ENCODE measurements around the gene LGALS8.

Gene LGALS8

DNA sequence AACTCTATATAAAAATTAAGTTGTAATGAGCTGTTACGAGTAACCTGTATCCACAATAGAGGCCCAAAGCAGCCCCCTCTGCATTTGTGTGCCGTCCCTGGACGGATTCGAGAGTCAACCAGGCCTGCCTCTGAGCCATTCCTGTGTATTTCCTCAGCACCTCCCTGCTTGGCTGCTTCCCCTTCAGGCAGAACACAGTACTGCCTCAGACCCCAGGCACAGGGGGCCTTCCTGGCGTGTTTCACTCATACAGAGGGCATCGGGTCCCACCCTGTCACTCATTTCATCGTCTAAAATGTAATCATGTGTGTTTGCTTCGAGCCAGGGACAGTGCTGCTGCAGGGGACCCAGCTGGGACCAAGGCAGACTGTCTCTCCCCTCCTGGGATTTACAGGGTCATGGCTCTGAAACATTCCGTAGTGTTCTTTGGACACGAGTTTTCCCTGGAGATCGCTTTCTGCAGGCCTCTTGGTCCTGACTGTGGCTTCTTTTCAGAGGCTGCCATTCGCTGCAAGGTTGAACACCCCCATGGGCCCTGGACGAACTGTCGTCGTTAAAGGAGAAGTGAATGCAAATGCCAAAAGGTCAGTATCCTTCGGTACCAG is 19.4 kb downstream of the LGALS8 start:
- H3K36me3 Mint-ChIP-seq (ENCODE audit: low read depth), result peaks cover 76% of the 10 kb centered on the region
- no peaks in the 10 kb centered on the region for H3K27me3 Mint-ChIP-seq
- peaks cover 14% of the 10 kb centered on the region for H3K4me1 Mint-ChIP-seq (ENCODE audit: low read depth)
- no peak overlapping the region for H3K27ac Mint-ChIP-seq
- no peak overlapping the region for H3K4me3 Mint-ChIP-seq
- H3K9me3 Mint-ChIP-seq, result no peaks in the 10 kb centered on the region

DNA sequence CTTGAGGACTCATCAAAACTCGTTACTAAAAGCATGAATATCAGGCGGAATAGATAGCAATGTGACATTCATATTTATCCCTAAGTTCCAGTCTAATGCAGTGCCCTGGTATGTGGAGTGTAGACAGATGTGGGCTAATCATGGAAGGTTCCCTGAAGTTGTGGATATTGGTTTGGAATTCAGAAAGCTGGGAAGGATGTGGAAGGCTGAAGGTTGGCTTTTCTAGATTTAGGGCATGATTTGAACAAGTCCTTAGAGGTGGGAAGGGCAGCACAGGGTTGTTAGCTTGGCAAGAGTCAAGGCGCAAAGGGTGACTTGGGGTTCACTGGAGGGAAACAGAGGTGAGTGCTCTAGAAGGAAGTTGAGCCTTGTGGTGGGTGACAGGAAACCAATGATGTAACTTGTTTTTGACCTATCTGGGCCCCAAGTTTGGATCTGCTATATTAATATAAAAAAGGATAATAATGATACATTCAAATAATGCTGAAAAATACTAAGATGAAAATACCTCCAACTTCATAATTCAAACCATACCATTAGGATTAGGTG is 21.9 kb downstream of the LGALS8 start:
- Mint-ChIP-seq H3K4me3 (no peak overlapping the region), H3K36me3 (ENCODE audit: low read depth) (peaks cover 84% of the 10 kb centered on the region), H3K27me3 (no peaks in the 10 kb centered on the region), H3K9me3 (no peaks in the 10 kb centered on the region), H3K27ac (peak overlapping the region; percentile 29), H3K4me1 (ENCODE audit: low read depth) (peaks cover 14% of the 10 kb centered on the region)

DNA sequence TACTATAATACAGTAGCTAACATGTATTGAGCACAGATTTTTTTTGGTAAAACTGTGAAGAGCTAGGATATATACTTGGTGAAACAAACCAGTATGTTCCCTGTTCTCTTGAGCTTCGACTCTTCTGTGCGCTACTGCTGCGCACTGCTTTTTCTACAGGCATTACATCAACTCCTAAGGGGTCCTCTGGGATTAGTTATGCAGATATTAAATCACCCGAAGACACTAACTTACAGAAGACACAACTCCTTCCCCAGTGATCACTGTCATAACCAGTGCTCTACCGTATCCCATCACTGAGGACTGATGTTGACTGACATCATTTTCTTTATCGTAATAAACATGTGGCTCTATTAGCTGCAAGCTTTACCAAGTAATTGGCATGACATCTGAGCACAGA is 24.7 kb downstream of the LGALS8 start:
- no peaks in the 10 kb centered on the region for H3K9me3 Mint-ChIP-seq
- no peaks in the 10 kb centered on the region for H3K27me3 Mint-ChIP-seq
- peaks cover 90% of the 10 kb centered on the region for H3K36me3 Mint-ChIP-seq (ENCODE audit: low read depth)
- peaks cover 14% of the 10 kb centered on the region for H3K4me1 Mint-ChIP-seq (ENCODE audit: low read depth)
- no peak overlapping the region for H3K27ac Mint-ChIP-seq
- H3K4me3 Mint-ChIP-seq, result no peak overlapping the region

DNA sequence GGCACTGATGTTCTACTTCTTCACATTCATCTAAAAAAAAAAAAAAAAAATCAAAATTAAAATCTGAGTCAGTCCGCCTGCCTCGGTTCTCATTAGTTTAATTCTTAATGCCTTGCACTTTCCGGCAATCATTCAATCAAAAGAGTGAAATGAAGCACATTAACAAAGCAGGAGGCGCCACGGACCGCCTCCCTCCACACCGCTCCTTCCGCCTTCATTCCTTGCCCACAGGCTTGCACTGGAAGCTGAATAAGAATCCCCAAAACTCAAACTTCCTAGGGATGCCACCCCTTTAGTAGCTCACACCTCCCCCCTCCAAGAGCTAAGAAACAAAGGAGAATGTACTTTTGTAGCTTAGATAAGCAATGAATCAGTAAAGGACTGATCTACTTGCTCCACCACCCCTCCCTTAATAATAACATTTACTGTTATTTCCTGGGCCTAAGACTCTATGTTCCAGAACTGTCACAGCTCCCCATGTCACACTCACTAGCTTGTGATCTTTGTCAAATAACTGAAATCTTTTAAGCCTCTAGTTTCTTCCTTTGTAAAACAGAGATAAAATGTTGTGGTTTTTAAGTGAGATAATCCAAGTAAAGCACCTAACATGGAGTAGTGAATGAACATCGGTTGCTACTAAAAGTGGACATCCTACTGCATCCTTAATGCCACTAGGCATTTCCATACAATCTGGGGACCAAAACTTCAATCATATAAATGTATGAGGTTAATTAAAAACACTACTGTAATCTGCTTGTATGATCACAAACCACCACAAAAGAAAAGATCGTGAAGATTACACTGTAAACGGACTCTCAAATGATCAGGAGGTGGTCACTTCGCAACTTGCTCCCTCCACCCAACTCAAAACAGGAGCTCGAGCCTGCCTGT is 27.4 kb downstream of the LGALS8 start:
- no peaks in the 10 kb centered on the region for H3K9me3 Mint-ChIP-seq
- peaks cover 6% of the 10 kb centered on the region for H3K4me1 Mint-ChIP-seq (ENCODE audit: low read depth)
- no peak overlapping the region for H3K4me3 Mint-ChIP-seq
- H3K27ac Mint-ChIP-seq, result peak overlapping the region; percentile 17
- H3K27me3 Mint-ChIP-seq, result no peaks in the 10 kb centered on the region
- peaks cover 91% of the 10 kb centered on the region for H3K36me3 Mint-ChIP-seq (ENCODE audit: low read depth)

DNA sequence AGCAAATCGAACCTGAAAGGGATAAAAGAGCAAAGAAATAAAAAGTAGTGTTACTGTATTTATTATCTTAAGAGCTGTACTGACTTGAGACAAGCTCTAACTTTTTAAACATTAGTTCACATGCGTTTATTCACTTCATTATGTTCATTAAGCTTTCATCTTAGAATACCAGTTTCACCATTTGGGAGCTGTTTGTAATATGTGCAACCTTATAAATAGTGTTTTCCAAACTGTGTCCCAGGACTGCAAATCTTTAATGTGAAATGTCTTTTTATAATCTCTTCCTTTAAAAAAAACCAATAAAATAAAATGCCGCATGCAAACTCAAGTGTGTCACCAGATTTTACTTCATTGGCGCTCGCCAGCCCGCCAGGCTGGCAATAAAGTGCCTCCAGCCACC is 28.3 kb downstream of the LGALS8 start:
- H3K27ac Mint-ChIP-seq, result no peak overlapping the region

DNA sequence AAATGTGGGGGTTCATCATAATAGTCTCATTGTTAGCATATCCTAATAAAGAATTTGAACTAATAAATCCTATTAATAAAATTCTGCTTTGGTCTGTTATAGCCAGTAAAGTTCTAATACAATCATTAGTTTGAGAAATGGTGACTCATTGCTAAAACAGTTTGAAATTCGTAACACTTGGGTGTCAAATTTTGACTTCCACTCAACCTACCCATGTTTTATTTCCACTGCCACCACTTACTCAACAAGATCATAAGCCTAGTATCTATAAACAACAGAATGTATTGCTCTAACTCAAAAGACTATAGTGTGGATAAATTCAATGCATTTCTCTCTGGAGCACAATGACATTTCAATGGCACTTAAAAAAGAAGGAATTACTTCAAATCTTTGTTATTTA is 29.1 kb downstream of the LGALS8 start:
- Mint-ChIP-seq H3K36me3 (ENCODE audit: low read depth) (peaks cover 88% of the 10 kb centered on the region), H3K9me3 (no peaks in the 10 kb centered on the region), H3K27me3 (no peaks in the 10 kb centered on the region), H3K4me1 (ENCODE audit: low read depth) (no peaks in the 10 kb centered on the region), H3K4me3 (no peak overlapping the region), H3K27ac (no peak overlapping the region)

More for the DNA sequence above, 28.3 kb downstream of the LGALS8 start:
- Mint-ChIP-seq H3K36me3 (ENCODE audit: low read depth) (peaks cover 89% of the 10 kb centered on the region), H3K4me3 (no peak overlapping the region), H3K9me3 (no peaks in the 10 kb centered on the region), H3K27me3 (no peaks in the 10 kb centered on the region), H3K4me1 (ENCODE audit: low read depth) (no peaks in the 10 kb centered on the region)

DNA sequence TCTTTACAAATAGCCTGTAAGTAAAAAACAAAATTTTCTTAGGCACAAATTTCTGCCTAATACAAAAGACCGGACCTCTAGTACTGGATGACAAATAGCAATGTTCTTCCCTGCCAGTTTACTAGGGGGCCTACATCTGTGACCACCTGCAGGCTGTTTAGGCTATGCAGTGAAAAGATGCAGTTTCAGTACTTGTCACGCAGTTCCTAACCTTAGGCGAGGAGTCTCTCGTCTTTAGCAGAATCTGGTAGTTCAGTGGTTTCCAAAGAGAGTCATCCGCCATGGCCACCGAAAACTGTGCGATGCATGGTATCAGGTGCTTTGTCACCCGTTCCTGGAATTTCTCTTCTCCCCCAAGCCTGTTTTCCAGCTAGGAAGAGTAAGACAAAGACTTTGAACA is 29.6 kb downstream of the LGALS8 start:
- no peak overlapping the region for H3K4me3 Mint-ChIP-seq
- H3K27me3 Mint-ChIP-seq, result no peaks in the 10 kb centered on the region
- H3K36me3 Mint-ChIP-seq (ENCODE audit: low read depth), result peaks cover 88% of the 10 kb centered on the region
- H3K9me3 Mint-ChIP-seq, result no peaks in the 10 kb centered on the region
- no peaks in the 10 kb centered on the region for H3K4me1 Mint-ChIP-seq (ENCODE audit: low read depth)
- no peak overlapping the region for H3K27ac Mint-ChIP-seq

DNA sequence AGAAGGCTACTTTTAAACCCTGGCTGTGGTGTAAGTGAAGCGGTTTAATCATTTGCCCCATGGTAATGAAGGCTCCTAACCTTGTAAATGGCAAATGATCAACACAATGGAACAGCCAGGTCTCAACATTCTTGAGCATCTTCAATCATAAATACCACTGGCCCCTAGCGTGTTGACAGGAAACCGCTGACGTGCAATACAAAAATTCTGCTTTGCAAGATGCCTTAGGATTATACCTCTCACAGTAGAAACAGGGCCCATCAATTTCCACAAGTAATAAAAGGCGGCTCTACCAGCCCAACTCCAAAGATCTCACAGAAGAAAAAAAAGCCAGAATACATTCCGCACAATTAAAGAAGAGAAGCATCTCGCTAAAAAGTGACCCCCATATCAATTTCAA is 32.8 kb downstream of the LGALS8 start:
- Mint-ChIP-seq H3K4me3 (no peak overlapping the region), H3K27ac (no peak overlapping the region), H3K27me3 (no peaks in the 10 kb centered on the region), H3K9me3 (no peaks in the 10 kb centered on the region), H3K36me3 (ENCODE audit: low read depth) (peaks cover 77% of the 10 kb centered on the region), H3K4me1 (ENCODE audit: low read depth) (no peaks in the 10 kb centered on the region)

DNA sequence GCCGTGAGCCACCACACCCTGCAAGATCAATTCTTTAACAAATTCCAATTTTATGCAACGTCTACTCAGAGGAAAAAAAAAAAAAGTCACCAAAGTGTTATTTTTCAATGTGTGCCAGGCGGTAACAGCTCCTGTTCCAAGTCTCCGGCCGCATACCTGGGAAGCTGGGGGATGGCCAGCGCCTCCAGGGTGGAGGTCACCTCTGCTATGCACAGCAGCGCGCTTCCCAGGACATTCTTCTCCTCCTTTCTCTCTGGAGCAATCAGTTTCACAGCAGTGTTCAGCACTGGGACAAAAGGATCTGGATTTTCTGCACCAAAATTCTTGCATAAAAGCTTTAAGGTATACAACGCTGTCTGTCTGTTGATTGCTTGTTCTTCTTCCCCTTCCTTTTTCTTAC is 34.3 kb downstream of the LGALS8 start:
- H3K36me3 Mint-ChIP-seq (ENCODE audit: low read depth), result peaks cover 79% of the 10 kb centered on the region
- H3K27me3 Mint-ChIP-seq, result no peaks in the 10 kb centered on the region
- no peak overlapping the region for H3K27ac Mint-ChIP-seq
- no peak overlapping the region for H3K4me3 Mint-ChIP-seq
- H3K4me1 Mint-ChIP-seq (ENCODE audit: low read depth), result no peaks in the 10 kb centered on the region
- H3K9me3 Mint-ChIP-seq, result no peaks in the 10 kb centered on the region

DNA sequence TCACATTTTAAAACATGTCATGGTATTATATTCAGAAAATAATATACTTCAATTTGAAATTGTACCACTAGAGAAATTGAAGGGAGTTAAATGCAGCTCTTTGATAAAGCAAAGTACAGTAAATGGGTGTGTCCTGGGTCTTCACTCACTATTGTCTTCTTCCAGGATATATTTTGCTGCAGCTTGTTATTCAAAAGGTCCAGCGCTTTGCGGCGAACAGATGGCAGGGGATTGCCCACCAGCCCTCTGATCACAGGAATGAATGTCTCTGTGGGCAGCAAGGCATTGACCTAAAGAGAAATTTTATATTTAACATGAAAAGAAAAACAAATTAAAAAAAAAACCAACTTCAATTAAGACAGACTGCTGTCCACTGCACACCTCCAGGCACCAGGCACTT is 35.1 kb downstream of the LGALS8 start:
- H3K27ac Mint-ChIP-seq, result no peak overlapping the region
- H3K4me3 Mint-ChIP-seq, result no peak overlapping the region
- peaks cover 79% of the 10 kb centered on the region for H3K36me3 Mint-ChIP-seq (ENCODE audit: low read depth)
- H3K4me1 Mint-ChIP-seq (ENCODE audit: low read depth), result no peaks in the 10 kb centered on the region
- H3K27me3 Mint-ChIP-seq, result no peaks in the 10 kb centered on the region
- no peaks in the 10 kb centered on the region for H3K9me3 Mint-ChIP-seq

DNA sequence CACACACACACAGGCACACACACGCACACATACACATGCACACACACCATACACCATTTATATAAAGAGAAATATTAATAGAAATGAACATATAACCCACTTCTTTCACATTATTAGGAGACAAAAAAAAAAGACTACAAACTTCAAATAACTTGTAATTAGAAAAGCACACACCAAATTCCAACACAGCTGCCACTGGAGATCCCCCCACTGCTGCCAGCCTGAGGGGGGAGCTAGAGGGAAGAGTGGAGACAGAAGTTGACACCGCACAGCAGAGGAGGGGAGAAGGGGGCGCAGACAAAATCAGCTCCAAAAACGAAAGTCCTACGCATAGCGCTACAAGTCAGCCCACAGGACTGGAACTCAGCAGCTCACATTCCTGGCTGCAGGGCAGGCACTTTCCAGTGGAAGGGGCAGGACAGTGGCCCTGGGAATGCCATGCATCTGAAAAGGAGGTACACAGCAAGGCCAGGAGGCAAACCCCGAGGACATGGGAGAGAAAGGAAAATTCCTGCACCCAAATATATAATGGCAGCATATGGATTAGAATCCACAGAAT is 36.5 kb downstream of the LGALS8 start:
- H3K36me3 Mint-ChIP-seq (ENCODE audit: low read depth), result peaks cover 81% of the 10 kb centered on the region
- H3K27ac Mint-ChIP-seq, result no peak overlapping the region
- no peaks in the 10 kb centered on the region for H3K27me3 Mint-ChIP-seq
- no peaks in the 10 kb centered on the region for H3K4me1 Mint-ChIP-seq (ENCODE audit: low read depth)
- no peak overlapping the region for H3K4me3 Mint-ChIP-seq
- H3K9me3 Mint-ChIP-seq, result no peaks in the 10 kb centered on the region

DNA sequence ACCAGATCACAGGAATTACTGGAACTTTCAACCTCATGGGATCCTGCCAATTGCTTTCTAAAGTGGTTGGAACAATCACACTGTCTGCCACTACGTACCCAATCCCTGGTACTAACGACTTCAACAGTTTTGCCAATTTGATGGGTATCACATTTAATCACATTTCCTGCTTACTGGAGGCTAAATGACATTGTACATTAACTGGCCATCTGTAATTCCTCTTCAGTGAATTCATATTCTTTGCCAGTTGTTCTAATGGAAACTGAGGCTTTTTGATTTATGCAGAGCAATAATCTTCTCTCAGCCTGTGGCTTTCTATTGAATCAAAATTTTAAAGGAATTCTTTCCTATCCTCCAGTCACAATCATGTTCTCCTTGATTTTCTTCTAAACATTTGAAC is 38.2 kb downstream of the LGALS8 start:
- no peaks in the 10 kb centered on the region for H3K9me3 Mint-ChIP-seq
- no peaks in the 10 kb centered on the region for H3K27me3 Mint-ChIP-seq
- no peak overlapping the region for H3K27ac Mint-ChIP-seq
- H3K4me3 Mint-ChIP-seq, result no peak overlapping the region
- no peaks in the 10 kb centered on the region for H3K4me1 Mint-ChIP-seq (ENCODE audit: low read depth)
- H3K36me3 Mint-ChIP-seq (ENCODE audit: low read depth), result peaks cover 82% of the 10 kb centered on the region

DNA sequence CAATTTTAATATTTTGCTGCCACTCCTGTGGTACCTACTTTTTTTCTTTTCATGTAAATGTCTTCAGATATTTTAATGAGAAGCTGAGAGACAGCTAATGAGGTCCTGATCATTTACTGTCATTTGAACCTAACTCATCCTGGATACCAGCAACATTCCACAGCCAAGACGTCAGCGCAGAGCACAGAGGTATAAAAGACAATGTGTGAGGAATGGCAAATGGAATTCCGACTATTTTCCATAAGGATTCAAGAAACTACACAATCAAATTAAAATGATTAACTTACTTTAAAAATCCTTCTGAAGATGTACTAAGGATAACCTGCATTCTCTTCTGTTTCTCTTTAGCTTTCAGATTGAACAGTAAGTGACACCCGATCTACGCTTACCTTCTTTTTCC is 41.7 kb downstream of the LGALS8 start:
- Mint-ChIP-seq H3K27me3 (no peaks in the 10 kb centered on the region), H3K4me1 (ENCODE audit: low read depth) (no peaks in the 10 kb centered on the region), H3K36me3 (ENCODE audit: low read depth) (peaks cover 93% of the 10 kb centered on the region), H3K27ac (no peak overlapping the region), H3K9me3 (no peaks in the 10 kb centered on the region), H3K4me3 (no peak overlapping the region)

DNA sequence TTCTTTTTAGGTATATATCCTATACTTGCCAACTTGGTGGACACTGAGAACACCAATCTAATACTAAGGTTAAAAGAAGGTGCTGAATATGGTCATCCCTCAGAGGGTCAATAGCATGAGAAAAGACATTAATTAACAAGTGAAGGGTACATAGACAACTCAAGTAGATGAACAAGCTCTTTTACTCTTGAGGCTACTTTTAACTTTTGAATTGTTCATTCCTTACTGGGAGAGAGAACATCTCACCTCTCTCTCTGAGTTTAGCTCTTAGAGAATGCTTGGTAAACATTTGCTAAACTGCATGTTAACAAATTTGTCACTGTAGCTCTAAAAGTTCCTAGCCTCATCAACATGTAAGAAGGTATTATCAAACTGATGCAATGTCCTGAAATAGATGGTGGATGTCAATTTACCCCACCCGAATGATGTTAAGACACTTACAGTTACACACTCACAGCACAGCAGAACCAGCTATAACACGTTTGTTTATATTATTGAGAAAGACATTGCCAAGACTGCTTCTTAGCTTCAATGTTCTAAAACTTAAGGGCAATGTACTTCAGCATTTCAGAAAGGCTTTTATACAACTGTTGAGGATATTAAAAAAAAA is 44.6 kb downstream of the LGALS8 start:
- Mint-ChIP-seq H3K27ac (no peak overlapping the region), H3K36me3 (ENCODE audit: low read depth) (peaks cover 88% of the 10 kb centered on the region), H3K9me3 (no peaks in the 10 kb centered on the region), H3K4me1 (ENCODE audit: low read depth) (no peaks in the 10 kb centered on the region), H3K27me3 (no peaks in the 10 kb centered on the region), H3K4me3 (no peak overlapping the region)

DNA sequence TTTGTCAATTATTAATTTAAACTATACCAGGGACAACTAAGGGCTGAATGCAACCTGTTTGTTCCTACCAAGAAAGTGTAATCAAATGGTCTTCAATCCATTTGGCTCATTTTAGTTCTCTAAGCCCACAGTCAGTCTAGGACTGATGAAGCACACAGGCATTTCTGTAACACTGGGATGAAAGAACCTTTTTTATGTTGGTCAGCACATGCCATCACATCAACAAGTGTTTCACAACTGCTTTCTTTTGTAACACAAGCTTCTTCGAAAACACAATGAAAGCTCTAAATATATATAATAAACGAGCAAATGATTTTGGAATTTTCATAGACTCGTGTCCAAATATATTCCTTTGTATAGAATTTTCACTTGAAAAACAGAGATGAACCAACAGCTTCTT is 51.7 kb downstream of the LGALS8 start:
- Mint-ChIP-seq H3K27me3 (no peaks in the 10 kb centered on the region), H3K9me3 (no peaks in the 10 kb centered on the region), H3K27ac (no peak overlapping the region), H3K4me1 (ENCODE audit: low read depth) (no peaks in the 10 kb centered on the region), H3K4me3 (no peak overlapping the region), H3K36me3 (ENCODE audit: low read depth) (peaks cover 76% of the 10 kb centered on the region)
